CD4-positive, alpha-beta T cell treated with Interleukin-4 for 4 hours (primary cell): ENCODE measurements around the gene TMED8.
"Not testable (repeated sequence)": the region's sequence is repeated elsewhere in the genome, so short reads cannot be mapped to it uniquely, and the experiment has no call there.

Source experiments
- DNase-seq: peaks from one replicate; pipeline ENCODE4 v3.0.0-alpha.2; 2020

TMED8 gene

DNA sequence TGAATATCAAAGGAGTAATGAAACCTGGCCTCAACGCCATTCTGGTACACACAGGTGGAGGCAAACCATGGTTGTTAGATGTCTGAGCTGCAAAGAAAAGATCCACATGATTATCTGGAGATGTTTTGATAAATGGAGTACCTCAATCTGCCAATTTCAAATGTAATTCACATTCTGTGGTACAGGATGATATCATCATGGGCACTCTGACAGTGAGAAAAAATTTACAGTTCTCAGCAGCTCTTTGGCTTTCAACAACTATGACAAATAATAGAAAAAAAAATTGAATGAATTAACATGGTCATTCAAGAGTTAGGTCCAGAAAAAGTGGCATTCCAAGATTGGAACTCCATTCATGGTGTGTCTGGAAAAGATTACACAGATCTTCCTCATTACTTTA is 17.3 kb downstream of the TMED8 start:
- DNase-seq: no peak

- DNase-seq: no peak
These were observed 20.0 kb downstream of the TMED8 start for GRCh38 chr14:77356899-77357298.

- no peak for DNase-seq
These were observed 21.1 kb downstream of the TMED8 start for GRCh38 chr14:77355811-77356210.

- no peak for DNase-seq
These were observed 23.3 kb downstream of the TMED8 start for GRCh38 chr14:77353469-77354141.

GRCh38 chr14:77347751-77348150 is 29.1 kb downstream of the TMED8 start:
- DNase-seq: no peak

DNA sequence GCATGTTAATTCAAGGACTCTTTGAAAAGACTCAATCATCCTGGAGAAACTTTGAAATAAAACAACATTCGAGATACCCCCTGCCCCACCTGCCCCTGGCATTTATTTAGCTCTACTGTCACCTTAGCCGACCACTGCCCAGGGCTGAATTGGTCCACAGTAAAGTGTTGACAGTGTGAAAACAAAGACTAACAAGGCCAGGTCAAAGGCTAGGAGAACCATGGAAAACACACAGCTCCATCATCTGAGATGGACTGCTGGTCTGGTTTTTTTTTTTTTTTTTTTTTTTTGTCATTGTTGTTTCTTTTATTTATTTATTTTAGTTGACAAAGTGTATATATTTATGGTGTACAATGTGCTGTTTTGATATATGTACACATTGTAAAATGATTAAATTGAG is 30.4 kb downstream of the TMED8 start:
- DNase-seq: no peak

DNA sequence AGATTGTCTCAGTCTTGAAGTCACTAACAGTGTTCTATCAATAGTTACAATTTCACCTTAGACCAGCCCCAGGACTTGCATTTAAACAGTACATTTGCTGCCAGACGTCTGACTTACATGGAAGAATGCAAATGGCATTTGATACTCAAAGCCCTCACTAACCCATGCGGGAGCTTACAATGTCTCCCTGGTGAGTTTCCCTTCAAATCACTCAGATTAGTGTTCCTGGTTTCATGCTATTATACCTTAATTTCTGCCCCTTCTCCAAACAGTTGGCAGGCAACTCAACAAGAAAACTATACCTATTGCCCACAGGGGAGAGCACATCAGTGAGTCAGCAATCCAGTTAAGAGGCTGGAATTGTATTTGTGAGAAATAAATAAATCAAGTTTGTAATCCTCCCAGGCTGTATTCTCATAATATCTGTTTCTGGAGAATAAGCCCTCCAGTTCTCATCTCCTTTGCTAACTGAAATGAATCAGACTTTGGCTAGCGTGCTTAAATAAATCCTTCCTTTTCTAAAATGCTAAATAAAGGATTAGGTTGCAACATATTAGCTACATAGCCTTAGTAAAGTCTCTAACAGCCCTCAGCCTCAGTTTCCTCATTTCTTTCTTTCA is 32.4 kb downstream of the TMED8 start:
- no peak for DNase-seq

- no peak for DNase-seq
These were observed 33.2 kb downstream of the TMED8 start for GRCh38 chr14:77343662-77344061.

- DNase-seq: no peak
These were observed 34.0 kb downstream of the TMED8 start for GRCh38 chr14:77342726-77343397.

DNA sequence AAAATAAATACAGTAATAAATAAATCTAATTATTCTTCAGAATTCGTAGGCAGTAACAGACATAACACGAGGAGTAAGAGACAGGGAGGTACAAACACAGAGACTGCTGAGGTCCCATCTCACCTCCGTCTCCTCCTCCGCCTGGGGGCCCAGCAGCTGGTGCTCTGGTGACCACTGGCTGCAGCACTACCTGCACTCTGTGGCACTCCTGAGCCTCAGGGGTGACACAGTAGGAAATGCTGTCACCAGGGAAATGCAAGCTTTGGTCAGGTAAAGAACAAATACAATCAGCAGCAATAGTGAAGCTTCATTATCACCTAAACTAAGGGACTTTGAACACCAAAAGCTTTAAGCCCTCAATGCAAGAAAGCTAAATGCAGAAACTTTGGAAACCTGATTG is 36.5 kb downstream of the TMED8 start:
- DNase-seq: no peak

GRCh38 chr14:77339407-77339806 is 37.5 kb downstream of the TMED8 start:
- DNase-seq: no peak

GRCh38 chr14:77338302-77338701 is 38.6 kb downstream of the TMED8 start:
- DNase-seq: no peak

- DNase-seq: no peak
These were observed 39.0 kb downstream of the TMED8 start for GRCh38 chr14:77337880-77338279.

- DNase-seq: not testable (repeated sequence)
These were observed 39.6 kb downstream of the TMED8 start for GRCh38 chr14:77337255-77337654.

DNA sequence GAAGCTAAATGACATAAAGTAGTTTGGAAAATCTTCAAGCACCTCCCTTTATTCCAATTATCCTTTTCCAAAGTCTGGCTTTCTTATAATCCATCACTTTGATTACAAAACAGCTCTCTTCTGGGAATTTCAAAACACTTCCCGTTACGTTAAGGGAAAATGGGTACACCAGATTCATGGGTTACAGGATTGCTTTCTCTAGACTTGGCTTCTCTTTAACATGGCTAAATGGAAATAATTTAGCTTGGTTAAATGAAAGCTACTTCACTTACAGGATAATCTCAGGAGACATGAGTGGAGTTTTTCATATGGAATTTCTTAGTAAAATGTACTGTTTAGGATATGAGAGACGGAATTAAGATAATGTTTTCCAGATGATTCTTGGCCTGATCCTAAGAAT is 41.3 kb downstream of the TMED8 start:
- DNase-seq: no peak

GRCh38 chr14:77329872-77330271 is 47.0 kb downstream of the TMED8 start:
- DNase-seq: no peak

DNA sequence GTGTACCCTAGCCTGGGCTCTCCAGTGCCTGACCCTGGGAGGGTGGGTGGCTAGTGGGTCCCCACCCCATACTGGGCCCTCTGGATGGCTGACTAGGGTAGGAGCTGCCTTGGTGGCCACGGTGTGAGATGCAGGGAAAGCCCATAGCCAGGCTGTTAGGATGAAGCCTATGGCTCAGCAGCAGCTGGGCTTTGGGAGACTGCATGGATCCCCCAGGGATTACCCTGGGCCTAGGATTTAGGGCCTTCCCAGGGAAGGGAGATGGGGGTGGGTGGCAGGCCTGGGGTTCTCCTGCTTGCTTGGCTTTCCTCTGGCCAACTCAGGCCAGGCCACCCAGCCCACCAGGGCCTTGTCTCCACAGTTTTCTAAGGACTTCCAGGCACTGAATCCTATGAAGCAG is 49.8 kb downstream of the TMED8 start:
- DNase-seq: no peak

GRCh38 chr14:77325746-77326094 is 51.2 kb downstream of the TMED8 start:
- DNase-seq: no peak

- no peak for DNase-seq
These were observed 51.8 kb downstream of the TMED8 start for GRCh38 chr14:77324816-77325745.

GRCh38 chr14:77324289-77324688 is 52.6 kb downstream of the TMED8 start:
- DNase-seq: no peak

GRCh38 chr14:77323571-77323970 is 53.3 kb downstream of the TMED8 start:
- DNase-seq: no peak

GRCh38 chr14:77322951-77323350 is 53.9 kb downstream of the TMED8 start:
- DNase-seq: no peak

GRCh38 chr14:77322250-77322902 is 54.5 kb downstream of the TMED8 start:
- DNase-seq: no peak
